ENCODE data around the gene CALCR.

Gene CALCR

DNA sequence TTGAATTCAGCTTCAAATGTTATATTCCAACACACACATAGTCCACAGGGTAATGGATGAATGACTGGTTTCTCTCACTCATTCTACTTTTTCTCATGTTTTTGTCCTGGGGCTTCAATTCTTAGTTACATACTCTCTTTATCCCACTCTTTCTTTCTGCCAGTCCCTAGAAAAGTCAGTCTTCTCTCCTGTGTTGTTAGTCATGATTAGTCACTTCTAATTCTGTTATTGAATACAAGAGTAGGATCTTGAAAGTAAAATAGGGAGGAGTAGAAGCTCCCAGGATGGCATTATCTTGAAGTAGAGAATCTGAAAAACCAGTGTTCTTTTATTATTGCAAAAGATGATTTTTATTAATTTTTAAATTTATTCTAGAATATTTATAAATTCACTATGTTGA lies 45.5 kb upstream of the CALCR start:
- TF ChIP-seq FOXP2 (optimal IDR thresholded peaks at IDR 0.05; ENCODE audit: borderline replicate concordance, extremely low read depth, extremely low read length, insufficient read depth), result no peak
- TF ChIP-seq POLR2AphosphoS5 (IDR thresholded peaks at IDR 0.05; ENCODE audit: low read depth, low read length), result no peak
- no peak for TF ChIP-seq SIN3A (IDR thresholded peaks at IDR 0.05; ENCODE audit: borderline replicate concordance, insufficient read depth, low read length)

DNA sequence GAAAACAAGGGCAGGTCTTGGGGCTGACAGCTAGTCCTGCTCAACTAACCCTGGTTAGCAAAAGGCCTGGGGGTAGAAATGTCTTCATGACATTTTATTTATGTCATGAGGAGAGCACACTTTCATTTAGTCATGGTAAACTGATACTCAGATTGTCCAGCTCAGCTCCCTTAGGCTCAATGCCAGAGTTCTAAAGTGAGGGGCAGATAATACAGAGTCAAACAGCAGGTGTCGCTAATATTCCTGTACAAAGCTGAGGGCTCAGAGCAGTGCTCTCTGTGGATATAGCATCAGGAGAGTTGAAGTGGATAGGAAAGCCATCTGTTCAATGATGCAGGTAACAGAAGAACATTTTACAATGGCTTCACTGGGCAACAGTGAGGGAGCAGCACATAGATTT lies 26.8 kb upstream of the CALCR start:
- no peak for TF ChIP-seq REST (IDR thresholded peaks at IDR 0.05; ENCODE audit: insufficient read depth in 1 of 2, low read depth in 2 of 2, low read length in 2 of 2)
- no peak for TF ChIP-seq TAF1 (IDR thresholded peaks at IDR 0.05; ENCODE audit: borderline replicate concordance, insufficient read depth, low read length)
- no peak for TF ChIP-seq SIN3A (IDR thresholded peaks at IDR 0.05; ENCODE audit: borderline replicate concordance, insufficient read depth, low read length)
- TF ChIP-seq FOXP2 (optimal IDR thresholded peaks at IDR 0.05; ENCODE audit: borderline replicate concordance, extremely low read depth, extremely low read length, insufficient read depth), result no peak
- TF ChIP-seq POLR2AphosphoS5 (IDR thresholded peaks at IDR 0.05; ENCODE audit: low read depth, low read length), result no peak

GRCh38 chr7:93594250-93594649 lies 19.7 kb upstream of the CALCR start:
- TF ChIP-seq TAF1 (IDR thresholded peaks at IDR 0.05; ENCODE audit: borderline replicate concordance, insufficient read depth, low read length), result no peak

DNA sequence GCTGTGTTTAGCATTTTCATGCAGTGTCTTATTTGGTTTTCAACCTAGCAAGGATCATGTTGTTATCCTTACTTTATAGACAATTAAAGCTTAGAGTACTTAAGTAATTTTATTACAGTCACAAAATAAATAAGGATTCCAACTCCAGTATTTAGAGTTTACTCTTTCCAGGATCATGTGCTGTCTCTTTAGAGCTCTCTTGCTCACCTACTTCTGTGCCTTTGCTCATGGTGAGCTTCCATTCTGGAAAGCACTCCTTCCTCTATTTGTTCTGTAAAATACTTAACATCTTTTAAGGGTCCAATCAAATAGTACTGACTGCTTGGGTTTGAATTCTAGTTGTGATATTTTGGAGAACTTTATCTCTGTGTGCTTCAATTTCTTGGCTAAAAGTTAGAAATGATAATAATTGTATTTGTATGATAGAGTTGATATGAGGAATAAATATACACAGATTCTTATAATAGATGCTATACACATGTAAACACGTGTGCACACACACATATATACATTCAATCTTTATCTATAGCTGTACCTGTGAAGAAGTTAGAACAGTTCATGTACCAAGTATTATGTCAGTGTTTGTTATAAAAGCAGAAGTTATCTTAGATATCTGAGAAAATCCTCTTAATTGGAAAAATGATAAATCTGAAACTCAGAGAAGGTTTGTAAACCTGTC lies 18.2 kb upstream of the CALCR start:
- no peak for TF ChIP-seq FOXP2 (optimal IDR thresholded peaks at IDR 0.05; ENCODE audit: borderline replicate concordance, extremely low read depth, extremely low read length, insufficient read depth)
- TF ChIP-seq REST (IDR thresholded peaks at IDR 0.05; ENCODE audit: insufficient read depth in 1 of 2, low read depth in 2 of 2, low read length in 2 of 2), result no peak
- TF ChIP-seq TAF1 (IDR thresholded peaks at IDR 0.05; ENCODE audit: borderline replicate concordance, insufficient read depth, low read length), result no peak
- TF ChIP-seq POLR2AphosphoS5 (IDR thresholded peaks at IDR 0.05; ENCODE audit: low read depth, low read length), result no peak
- no peak for TF ChIP-seq SIN3A (IDR thresholded peaks at IDR 0.05; ENCODE audit: borderline replicate concordance, insufficient read depth, low read length)

DNA sequence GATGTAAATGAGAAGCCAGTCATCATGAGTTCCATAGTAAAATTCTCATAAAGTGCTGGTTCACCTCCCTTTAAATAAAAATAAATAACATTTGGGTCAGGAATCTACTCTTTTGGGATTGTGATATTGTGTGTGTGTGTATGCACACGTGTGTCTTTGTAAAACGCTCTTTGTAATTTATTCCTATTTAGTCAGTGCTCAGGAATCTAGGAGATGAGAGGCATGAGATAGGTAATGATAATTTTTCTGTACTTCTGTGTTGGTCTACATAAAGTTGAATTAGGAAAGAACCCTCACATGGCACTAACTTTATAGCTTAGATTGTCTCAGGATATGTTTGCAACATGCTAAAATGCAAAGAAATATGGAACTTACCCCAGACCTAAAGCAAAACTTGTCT lies 4.9 kb upstream of the CALCR start:
- no peak for TF ChIP-seq POLR2AphosphoS5 (IDR thresholded peaks at IDR 0.05; ENCODE audit: low read depth, low read length)

GRCh38 chr7:93578762-93579161 lies 4.2 kb upstream of the CALCR start:
- no peak for TF ChIP-seq FOXP2 (optimal IDR thresholded peaks at IDR 0.05; ENCODE audit: borderline replicate concordance, extremely low read depth, extremely low read length, insufficient read depth)
- TF ChIP-seq REST (IDR thresholded peaks at IDR 0.05; ENCODE audit: insufficient read depth in 1 of 2, low read depth in 2 of 2, low read length in 2 of 2), result no peak
- TF ChIP-seq POLR2AphosphoS5 (IDR thresholded peaks at IDR 0.05; ENCODE audit: low read depth, low read length), result no peak
- no peak for TF ChIP-seq SIN3A (IDR thresholded peaks at IDR 0.05; ENCODE audit: borderline replicate concordance, insufficient read depth, low read length)
- no peak for TF ChIP-seq TAF1 (IDR thresholded peaks at IDR 0.05; ENCODE audit: borderline replicate concordance, insufficient read depth, low read length)
